A549 (cell line): ENCODE results near the gene SLC3A2.
"Not testable (repeated sequence)": the region's sequence is repeated elsewhere in the genome, so short reads cannot be mapped to it uniquely, and the experiment has no call there.

Experiments
- ESRRA ChIP-seq: fragments of 150-350 bp; IDR thresholded peaks from 2 replicates; pipeline ENCODE4 v1.6.1; 2014; ENCODE audit warnings: mild to moderate bottlenecking, low read length, borderline replicate concordance
- MAFK ChIP-seq: fragments of 450-650 bp; IDR thresholded peaks from 2 replicates; pipeline ENCODE4 v1.6.1; 2014; ENCODE audit not compliant: partially characterized antibody
- MAZ ChIP-seq: fragments of 150-350 bp; IDR thresholded peaks from 2 replicates; pipeline ENCODE4 v1.6.1; 2014; ENCODE audit warnings: antibody characterized with exemption, low read depth, low read length, borderline replicate concordance
- POLR2A ChIP-seq: IDR thresholded peaks from 2 replicates; pipeline ENCODE4 v1.6.1; 2012; ENCODE audit warnings: mild to moderate bottlenecking, low read length
- TF ChIP-seq, protein P1 (sequence below): IDR thresholded peaks from 2 replicates; pipeline ENCODE4 v1.6.1; 2012; ENCODE audit warnings: low read depth, borderline replicate concordance

DNA sequence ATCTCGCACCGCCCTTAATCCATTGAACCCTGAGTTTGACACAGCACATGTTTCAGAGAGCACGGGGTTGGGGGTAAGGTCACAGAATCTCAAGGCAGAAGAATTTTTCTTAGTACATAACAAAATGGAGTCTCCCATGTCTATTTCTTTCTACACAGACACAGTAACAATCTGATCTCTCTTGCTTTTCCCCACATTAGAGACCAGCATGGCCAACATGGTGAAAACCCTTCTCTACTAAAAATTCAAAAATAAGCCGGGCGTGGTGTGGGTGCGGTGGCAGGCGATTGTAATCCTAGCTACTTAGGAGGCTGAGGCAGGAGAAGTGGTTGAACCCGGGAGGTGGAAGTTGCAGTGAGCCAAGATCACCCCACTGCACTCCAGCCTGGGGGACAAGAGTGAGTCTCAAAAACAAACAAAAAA, 21.4 kb upstream of the SLC3A2 start:
- not testable (repeated sequence) for TF ChIP-seq ESRRA, MAZ, MAFK, POLR2A
- TF ChIP-seq, protein P1, sequence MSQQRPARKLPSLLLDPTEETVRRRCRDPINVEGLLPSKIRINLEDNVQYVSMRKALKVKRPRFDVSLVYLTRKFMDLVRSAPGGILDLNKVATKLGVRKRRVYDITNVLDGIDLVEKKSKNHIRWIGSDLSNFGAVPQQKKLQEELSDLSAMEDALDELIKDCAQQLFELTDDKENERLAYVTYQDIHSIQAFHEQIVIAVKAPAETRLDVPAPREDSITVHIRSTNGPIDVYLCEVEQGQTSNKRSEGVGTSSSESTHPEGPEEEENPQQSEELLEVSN = not testable (repeated sequence)
